K562 (cell line): Measurements from ENCODE around the gene HTR2C. TPM values are rescaled to one million over a fixed set of nuclear protein-coding genes. Genes with fewer than 3 reads are reported as not detected.

Experiments
- ATAC-seq: fragments of 200-7000 bp; cut with Tn5 transposase; 3 replicates; pipeline ENCODE4 v1.9.1; 2020; ENCODE audit warnings: moderate library complexity
- BruUV-seq: library from RNA; stranded (reverse); fragments of 400-500 nt; replicated peaks from 2 replicates; lab custom pipeline; 2021; lab: Mats Ljungman, UMichigan
- CTCF ChIA-PET: fragments of 300-600 bp; formaldehyde crosslinking; extraction: SDS; loops from one replicate; lab custom pipeline; 2021; ENCODE audit warnings: low intra/inter-chr PET ratio; lab: Yijun Ruan, JAX
- POLR2A ChIA-PET: fragments of 300-600, 350-650 bp; sonication (Branson Sonifier 250); formaldehyde crosslinking; extraction: SDS; loops from one replicate; lab custom pipeline; 2021; ENCODE audit warnings: antibody characterized with exemption, inconsistent platforms; lab: Yijun Ruan, JAX
- DNase-seq, 4 experiments: peaks; one replicate each; pipeline versions ENCODE4 v3.0.0 to v3.0.0-alpha.2; 2011 to 2018; ENCODE audit warnings: low spot score in 3 of 4, mixed read lengths in 3 of 4; ENCODE audit errors: extremely low read depth in 1 of 4
- FAIRE-seq: peaks from 2 replicates; lab custom pipeline; 2011; peaks lifted over from hg19 to GRCh38; lab: Jason Lieb, UNC
- H2AFZ ChIP-seq: 2 replicates; pipeline ENCODE4 v1.6.0; 2011; ENCODE audit warnings: low read depth, low read length, control low read depth, inconsistent platforms
- H3K27ac ChIP-seq: fragments of 200-600 bp; 3 replicates; pipeline ENCODE4 v1.8.0; 2011; ENCODE audit warnings: low read depth, mild to moderate bottlenecking, control low read depth, inconsistent platforms, low read length, moderate library complexity, mixed read lengths; ENCODE audit errors: extremely low read depth
- H3K27me3 ChIP-seq, 2 experiments: fragments of 300-600 bp in 1 of 2; 2 replicates in 1 of 2; 3 replicates in 1 of 2; pipeline versions ENCODE4 v1.6.0 to v1.8.0; 2011; ENCODE audit warnings: inconsistent platforms in 2 of 2, low read length in 2 of 2, mild to moderate bottlenecking in 1 of 2, mixed read lengths in 1 of 2, moderate library complexity in 1 of 2; ENCODE audit not compliant: control insufficient read depth in 2 of 2, insufficient read depth in 2 of 2
- H3K36me3 ChIP-seq: fragments of 300-600 bp; 3 replicates; pipeline ENCODE4 v1.8.0; 2011; ENCODE audit warnings: mild to moderate bottlenecking, low read length, inconsistent platforms; ENCODE audit not compliant: control insufficient read depth, insufficient read depth
- H3K4me1 ChIP-seq, 2 experiments: fragments of 200-600 bp in 1 of 2; replicated peaks in 1 of 2; 2 replicates in 1 of 2; 3 replicates in 1 of 2; pipeline versions ENCODE4 v1.5.1 to v1.8.0; 2011; ENCODE audit warnings: inconsistent platforms in 2 of 2, low read length in 2 of 2, mild to moderate bottlenecking in 1 of 2, mixed read lengths in 1 of 2, moderate library complexity in 1 of 2; ENCODE audit not compliant: control insufficient read depth in 2 of 2, insufficient read depth in 2 of 2
- H3K4me2 ChIP-seq: 2 replicates; pipeline ENCODE4 v1.6.1; 2011; ENCODE audit warnings: low read length, control low read depth, inconsistent platforms, mixed read lengths; ENCODE audit not compliant: insufficient read depth
- H3K4me3 ChIP-seq: fragments of 200-600 bp; sonication (generic), shearing (Covaris generic); 2 replicates; pipeline ENCODE4 v1.5.1; 2016; ENCODE audit warnings: control low read depth, inconsistent platforms
- H3K79me2 ChIP-seq: fragments of 200-600 bp; 3 replicates; pipeline ENCODE4 v1.8.0; 2011; ENCODE audit warnings: low read length, inconsistent platforms; ENCODE audit not compliant: control insufficient read depth, insufficient read depth
- H3K9ac ChIP-seq, 2 experiments: 2 replicates each; pipeline versions ENCODE4 v1.6.0 to v1.6.1; 2011; ENCODE audit warnings: low read depth in 2 of 2, low read length in 2 of 2, control low read depth in 1 of 2, inconsistent platforms in 1 of 2, mild to moderate bottlenecking in 1 of 2, mixed read lengths in 1 of 2; ENCODE audit not compliant: insufficient read depth in 1 of 2
- H3K9me1 ChIP-seq: one replicate; pipeline ENCODE4 v1.6.0; 2011; ENCODE audit warnings: inconsistent platforms, mild to moderate bottlenecking, low read length, moderate library complexity; ENCODE audit not compliant: control insufficient read depth, insufficient read depth
- H3K9me3 ChIP-seq: replicated peaks from 2 replicates; pipeline ENCODE4 v1.5.1; 2011; ENCODE audit warnings: low read depth, low read length, inconsistent platforms; ENCODE audit not compliant: control insufficient read depth, insufficient read depth
- H4K20me1 ChIP-seq: replicated peaks from 2 replicates; pipeline ENCODE4 v1.6.1; 2011; ENCODE audit warnings: low read length, inconsistent platforms, mixed read lengths; ENCODE audit not compliant: control insufficient read depth, insufficient read depth
- BRF1 ChIP-seq: IDR thresholded peaks from 3 replicates; pipeline ENCODE4 v1.6.1; 2011; ENCODE audit warnings: borderline replicate concordance, mild to moderate bottlenecking; ENCODE audit not compliant: insufficient read length; ENCODE audit errors: extremely low read depth
- DACH1 ChIP-seq: fragments of 450-650 bp; IDR thresholded peaks from 2 replicates; pipeline ENCODE4 v1.6.1; 2018; ENCODE audit not compliant: partially characterized antibody
- RCOR1 ChIP-seq, 2 experiments: IDR thresholded peaks; 2 replicates each; pipeline ENCODE4 v1.6.1; 2012; ENCODE audit warnings: low read depth in 2 of 2, low read length in 2 of 2, borderline replicate concordance in 1 of 2, improper control_type of control experiment in 1 of 2
- REST ChIP-seq, 2 experiments: fragments of 450-650 bp; formaldehyde crosslinking in 1 of 2; IDR thresholded peaks; 2 replicates each; pipeline versions ENCODE4 v1.4.0 to v1.6.1; 2014 to 2020; ENCODE audit warnings: mild to moderate bottlenecking in 2 of 2, borderline replicate concordance in 1 of 2, low read depth in 1 of 2
- SAFB ChIP-seq: fragments of 200-400 bp; formaldehyde crosslinking; IDR thresholded peaks from 2 replicates; pipeline ENCODE4 v1.6.1; 2017; ENCODE audit warnings: low read depth, low read length, borderline replicate concordance
- SIX5 ChIP-seq, 2 experiments: IDR thresholded peaks; 2 replicates each; pipeline ENCODE4 v1.6.1; 2011; ENCODE audit warnings: low read length in 2 of 2, borderline replicate concordance in 1 of 2, low read depth in 1 of 2, mild to moderate bottlenecking in 1 of 2, moderate library complexity in 1 of 2; ENCODE audit not compliant: insufficient read depth in 1 of 2
- SMAD1 ChIP-seq: fragments of 150-350 bp; IDR thresholded peaks from 2 replicates; pipeline ENCODE4 v1.6.1; 2014; ENCODE audit warnings: low read length, low read depth; ENCODE audit not compliant: partially characterized antibody
- U2AF1 ChIP-seq: fragments of 200-400 bp; formaldehyde crosslinking; optimal IDR thresholded peaks from 2 replicates; pipeline ENCODE3; 2017; ENCODE audit warnings: mild to moderate bottlenecking, low read depth, low read length, moderate library complexity
- U2AF2 ChIP-seq: fragments of 200-400 bp; formaldehyde crosslinking; optimal IDR thresholded peaks from 2 replicates; pipeline ENCODE3; 2017; ENCODE audit warnings: low read depth, mild to moderate bottlenecking, low read length
- ZBED1 ChIP-seq: IDR thresholded peaks from 2 replicates; pipeline ENCODE4 v1.6.1; 2014
- WGBS: fragments of 100-300 bp; shearing (Covaris generic); methylation state at CpG from one replicate; pipeline ENCODE4 v1.1.6; 2016; ENCODE audit warnings: low coverage, mixed read lengths; ENCODE audit not compliant: insufficient coverage; ENCODE audit errors: missing lambda C conversion rate; 5-methylcytosine and 5-hydroxymethylcytosine counted together
- in situ Hi-C: fragments of 300-500 bp; cut with MboI; formaldehyde crosslinking; loops from 4 replicates; pipeline ENCODE4 v1.15.0; 2018; ENCODE audit warnings: inconsistent platforms, mixed read lengths
- intact Hi-C: fragments of 100-400 bp; cut with micrococcal nuclease; formaldehyde crosslinking; loops from 2 replicates; pipeline ENCODE4 v1.14.2; 2022
- polyA plus RNA-seq, 8 experiments: library from polyadenylated mRNA; depleted of rRNA in 4 of 8; stranded (reverse) in 5 of 8; unstranded in 3 of 8; fragments of >200 nt; fragmentation: Nextera tagmentation in 2 of 8; fragmentation: Illumina TruSeq in 1 of 8; extraction: Ambion mirVana in 2 of 8; extraction: Trizol in 1 of 8; gene quantifications; 2 replicates each; pipeline versions ENCODE4 v1.2.1 to v1.2.3, GENCODE V29; 2011 to 2014; ENCODE audit warnings: inconsistent platforms in 1 of 8, missing spikeins in 1 of 8
- total RNA-seq, 7 experiments: library from RNA; depleted of rRNA in 6 of 7; stranded (reverse); fragments of >200 nt in 6 of 7; fragmentation: Illumina TruSeq in 2 of 7; extraction: Trizol in 2 of 7; gene quantifications; 2 replicates each; pipeline versions ENCODE4 v1.2.1 to v1.2.3, GENCODE V29; 2011 to 2021; ENCODE audit warnings: low replicate concordance in 1 of 7

The HTR2C gene
- total and polyA plus RNA-seq, 9 of the 15 experiments (the other 6 are each of a cell fraction or from before 2014, with no cell fraction given): 0.04 to 0.22 (median 0.10) TPM

DNA sequence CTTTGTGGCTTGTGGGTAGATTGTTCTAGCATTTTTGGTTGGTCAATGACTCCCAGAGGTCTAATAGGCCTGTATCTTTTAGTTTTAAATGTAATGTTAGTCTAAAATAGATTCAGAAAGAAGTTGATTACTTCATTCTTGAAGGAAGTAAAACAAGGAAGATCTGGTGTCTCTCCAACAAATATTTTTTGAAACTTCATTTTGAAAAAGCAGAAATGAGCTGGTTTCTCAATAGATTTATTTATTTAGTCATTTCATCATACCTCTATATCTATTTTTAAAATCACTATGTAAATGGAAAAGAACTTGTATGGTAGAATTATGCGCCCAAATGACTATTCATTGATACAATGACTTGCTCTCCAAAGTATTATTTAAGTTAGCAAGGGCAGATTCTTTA is 7.2 kb downstream of the HTR2C start (continued):
- TF ChIP-seq BRF1: no peak
- no peak for TF ChIP-seq RCOR1 (IDR thresholded peaks at IDR 0.05; ENCODE audit: borderline replicate concordance in 1 of 2, low read depth in 2 of 2, low read length in 2 of 2)
- no peak for TF ChIP-seq SAFB

- Histone ChIP-seq H3K27me3 (no peaks in the 10 kb centered on the region), H3K4me1 (no peaks in the 10 kb centered on the region), H3K9me3 (no peaks in the 10 kb centered on the region), H3K9ac (no peak overlapping the region), H3K27ac (no peak overlapping the region), H4K20me1 (no peaks in the 10 kb centered on the region), H3K4me3 (no peak overlapping the region), H3K4me2 (no peak overlapping the region), H3K9me1 (no peaks in the 10 kb centered on the region), H3K79me2 (no peaks in the 10 kb centered on the region), H3K36me3 (no peaks in the 10 kb centered on the region), H2AFZ (no peak overlapping the region)
- FAIRE-seq: no peak
- ChIA-PET CTCF (no interaction called here), POLR2A (no interaction called here)
- TF ChIP-seq SIX5 (IDR thresholded peaks at IDR 0.05; ENCODE audit: borderline replicate concordance in 1 of 2, insufficient read depth in 1 of 2, low read depth in 1 of 2, low read length in 2 of 2) (no peak), SMAD1 (no peak), U2AF2 (no peak), REST (IDR thresholded peaks at IDR 0.05; ENCODE audit: borderline replicate concordance) (no peak), REST (CRISPR knock-in tag; IDR thresholded peaks at IDR 0.05; ENCODE audit: low read depth) (no peak), U2AF1 (no peak), ZBED1 (no peak), DACH1 (no peak)
- DNase-seq: no peak
- in situ Hi-C loops: no loop called here
- ATAC-seq: no peak
- 0% methylated on average over 1 of the region's 1 CpG for WGBS
- intact Hi-C loops: no loop called here
- BruUV-seq: no TSS peak
Observed at GRCh38 chrX:114599305-114599704, 15.4 kb downstream of the HTR2C start.
